WTC11 (cell line): ENCODE data around the gene IQCE. TPM values are rescaled to one million over a fixed set of nuclear protein-coding genes. Genes with fewer than 3 reads are reported as not detected.

ENCODE experiments used
- ATAC-seq: fragments of 200-7000 bp; cut with Tn5 transposase; 2 replicates; pipeline ENCODE4 v1.10.0; 2021; ENCODE audit warnings: mild to moderate bottlenecking, moderate library complexity
- CTCF ChIA-PET: fragments of 300-600 bp; sonication (Branson Sonifier 250); formaldehyde crosslinking; loops from one replicate; lab custom pipeline; 2021; ENCODE audit warnings: antibody characterized with exemption; lab: Charles Lee
- POLR2A ChIA-PET: fragments of 350-600 bp; sonication (Branson Sonifier 250); formaldehyde crosslinking; loops from one replicate; lab custom pipeline; 2021; ENCODE audit warnings: antibody characterized with exemption; lab: Charles Lee
- DNase-seq: peaks from one replicate; pipeline ENCODE4 v3.0.0; 2021; ENCODE audit warnings: low spot score
- H3K27ac Mint-ChIP-seq: 2 replicates; pipeline ENCODE4 v1.8.0; 2021; ENCODE audit warnings: mixed read lengths
- H3K27me3 Mint-ChIP-seq: 2 replicates; pipeline ENCODE4 v1.8.0; 2021; ENCODE audit warnings: low read depth, mild to moderate bottlenecking, moderate library complexity, mixed read lengths
- H3K36me3 Mint-ChIP-seq: 2 replicates; pipeline ENCODE4 v1.8.0; 2021; ENCODE audit warnings: mixed read lengths
- H3K4me1 Mint-ChIP-seq: 2 replicates; pipeline ENCODE4 v1.8.0; 2022; ENCODE audit warnings: mixed read lengths
- H3K4me3 Mint-ChIP-seq: 2 replicates; pipeline ENCODE4 v1.8.0; 2021; ENCODE audit warnings: mild to moderate bottlenecking, moderate library complexity, mixed read lengths
- H3K9me3 Mint-ChIP-seq: 2 replicates; pipeline ENCODE4 v1.8.0; 2021; ENCODE audit warnings: mixed read lengths
- ATF6 ChIP-seq: sonication (generic); formaldehyde crosslinking; IDR thresholded peaks from 2 replicates; pipeline ENCODE4 v1.8.1; 2023; ENCODE audit warnings: mild to moderate bottlenecking, missing genetic modification reagents
- CTCF ChIP-seq: fragments of 200-600 bp; IDR thresholded peaks from 2 replicates; pipeline ENCODE4 v1.8.0; 2022; ENCODE audit warnings: antibody characterized with exemption
- EMX1 ChIP-seq: fragments of 250-450 bp; sonication (Bioruptor Pico); IDR thresholded peaks from 2 replicates; pipeline ENCODE4 v1.8.0; 2021; ENCODE audit warnings: mild to moderate bottlenecking
- ESRRA ChIP-seq: sonication (generic); formaldehyde crosslinking; IDR thresholded peaks from 2 replicates; pipeline ENCODE4 v1.8.1; 2022; ENCODE audit warnings: mild to moderate bottlenecking, missing genetic modification reagents, borderline replicate concordance
- NR2C2 ChIP-seq: sonication (generic); formaldehyde crosslinking; IDR thresholded peaks from 2 replicates; pipeline ENCODE4 v1.8.0; 2022; ENCODE audit warnings: mild to moderate bottlenecking, missing genetic modification reagents
- NR3C1 ChIP-seq: sonication (generic); formaldehyde crosslinking; conservative IDR thresholded peaks from 2 replicates; pipeline ENCODE4 v1.8.1; 2023; ENCODE audit warnings: low read depth, mild to moderate bottlenecking, missing genetic modification reagents
- ZBTB43 ChIP-seq: sonication (generic); formaldehyde crosslinking; IDR thresholded peaks from 2 replicates; pipeline ENCODE4 v1.8.1; 2023; ENCODE audit warnings: mild to moderate bottlenecking, missing genetic modification reagents
- ZNF121 ChIP-seq: sonication (generic); formaldehyde crosslinking; IDR thresholded peaks from 2 replicates; pipeline ENCODE4 v1.8.0; 2023; ENCODE audit warnings: missing genetic modification reagents
- ZNF219 ChIP-seq: sonication (generic); formaldehyde crosslinking; IDR thresholded peaks from 2 replicates; pipeline ENCODE4 v1.8.0; 2023; ENCODE audit warnings: missing genetic modification reagents, mild to moderate bottlenecking, borderline replicate concordance
- ZSCAN18 ChIP-seq: fragments of 250-450 bp; sonication (Bioruptor Pico); IDR thresholded peaks from 2 replicates; pipeline ENCODE4 v2.1.2; 2022; ENCODE audit warnings: mild to moderate bottlenecking, moderate library complexity
- total RNA-seq: library from RNA; stranded (reverse); gene quantifications from 3 replicates; pipeline ENCODE4 v1.2.3, GENCODE V29; 2021
- TF ChIP-seq, protein P1 (sequence below): sonication (generic); formaldehyde crosslinking; IDR thresholded peaks from 2 replicates; pipeline ENCODE4 v1.8.1; 2022; ENCODE audit warnings: low read depth, mild to moderate bottlenecking, moderate library complexity, missing genetic modification reagents, borderline replicate concordance

The IQCE gene
- total RNA-seq, 1 experiment from 2014 or later = 4.4 TPM

- no peak for ATAC-seq
- CTCF ChIA-PET = interaction anchor here (0.6 to 1.3 kb wide), 3 partner anchors 11 to 53 kb away, joined by 3 to 5 read pairs (median 3); no protein-coding TSS in a partner anchor
- H3K4me1 Mint-ChIP-seq = peaks cover 8% of the 10 kb centered on the region
These were observed 69.3 kb downstream of the IQCE start for GRCh38 chr7:2628130-2628482.

GRCh38 chr7:2628891-2629290 lies 70.1 kb downstream of the IQCE start:
- H3K9me3 Mint-ChIP-seq = no peaks in the 10 kb centered on the region
- H3K27ac Mint-ChIP-seq = no peak overlapping the region
- no peaks in the 10 kb centered on the region for H3K36me3 Mint-ChIP-seq
- H3K4me1 Mint-ChIP-seq = peaks cover 14% of the 10 kb centered on the region
- TF ChIP-seq ESRRA (no peak), NR3C1 (CRISPR knock-in tag) (no peak), ZNF121 (peak; percentile 19; the same call in 1 of the 2 replicates)
- no peak for DNase-seq
- no peak overlapping the region for H3K4me3 Mint-ChIP-seq
- H3K27me3 Mint-ChIP-seq = peaks cover 2% of the 10 kb centered on the region; the same call in 1 of the 2 replicates
- no peak for ATAC-seq
- CTCF ChIA-PET = interaction anchor here (1.3 to 3.5 kb wide), 2 partner anchors 20 to 52 kb away, joined by 5 to 37 read pairs; no protein-coding TSS in a partner anchor
- POLR2A ChIA-PET = no interaction called here

More at GRCh38 chr7:2628130-2628482, 69.3 kb downstream of the IQCE start:
- no peak overlapping the region for H3K4me3 Mint-ChIP-seq
- POLR2A ChIA-PET = interaction anchor here (0.5 kb wide), 1 partner anchor 13 kb away, joined by 3 read pairs; no protein-coding TSS in a partner anchor
- H3K27me3 Mint-ChIP-seq = peaks cover 2% of the 10 kb centered on the region; the same call in 1 of the 2 replicates
- no peak for DNase-seq
- no peaks in the 10 kb centered on the region for H3K36me3 Mint-ChIP-seq
- H3K27ac Mint-ChIP-seq = no peak overlapping the region
- H3K9me3 Mint-ChIP-seq = no peaks in the 10 kb centered on the region
- TF ChIP-seq EMX1 (CRISPR knock-in tag) (no peak), ZSCAN18 (CRISPR knock-in tag) (no peak), ZNF219 (CRISPR knock-in tag) (no peak), CTCF (no peak), NR2C2 (CRISPR knock-in tag) (no peak), ZBTB43 (no peak), ATF6 (CRISPR knock-in tag) (no peak), ZNF121 (no peak)

GRCh38 chr7:2629746-2630681 lies 71.2 kb downstream of the IQCE start:
- Mint-ChIP-seq H3K27me3 (peaks cover 2% of the 10 kb centered on the region; the same call in 1 of the 2 replicates), H3K36me3 (no peaks in the 10 kb centered on the region), H3K27ac (no peak overlapping the region), H3K4me1 (peaks cover 12% of the 10 kb centered on the region), H3K9me3 (no peaks in the 10 kb centered on the region), H3K4me3 (no peak overlapping the region)
- ATAC-seq (no peak), DNase-seq (no peak)
- POLR2A ChIA-PET = interaction anchor here (0.8 kb wide), 1 partner anchor 13 kb away, joined by 7 read pairs; no protein-coding TSS in a partner anchor
- CTCF ChIA-PET = interaction anchor here (0.7 to 3.5 kb wide), 10 partner anchors 12 to 80 kb away, joined by 3 to 37 read pairs (median 4); partner anchors contain the start of gene BRAT1
- TF ChIP-seq, protein P1, sequence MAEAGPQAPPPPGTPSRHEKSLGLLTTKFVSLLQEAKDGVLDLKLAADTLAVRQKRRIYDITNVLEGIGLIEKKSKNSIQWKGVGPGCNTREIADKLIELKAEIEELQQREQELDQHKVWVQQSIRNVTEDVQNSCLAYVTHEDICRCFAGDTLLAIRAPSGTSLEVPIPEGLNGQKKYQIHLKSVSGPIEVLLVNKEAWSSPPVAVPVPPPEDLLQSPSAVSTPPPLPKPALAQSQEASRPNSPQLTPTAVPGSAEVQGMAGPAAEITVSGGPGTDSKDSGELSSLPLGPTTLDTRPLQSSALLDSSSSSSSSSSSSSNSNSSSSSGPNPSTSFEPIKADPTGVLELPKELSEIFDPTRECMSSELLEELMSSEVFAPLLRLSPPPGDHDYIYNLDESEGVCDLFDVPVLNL (CRISPR knock-in tag) = no peak
